IMR-90 (cell line): Measurements from ENCODE around the gene MLST8. TPM values are rescaled to one million over a fixed set of nuclear protein-coding genes. Genes with fewer than 3 reads are reported as not detected.

ENCODE experiments used
- ATAC-seq: fragments of 200-7000 bp; cut with Tn5 transposase; 2 replicates; pipeline ENCODE4 v1.9.1; 2020; ENCODE audit warnings: low read depth, mild to moderate bottlenecking, moderate library complexity
- BruUV-seq: library from RNA; stranded (reverse); fragments of 400-500 nt; replicated peaks from 2 replicates; lab custom pipeline; 2021; lab: Mats Ljungman, UMichigan
- CTCF ChIA-PET: fragments of 300-600 bp; formaldehyde crosslinking; extraction: SDS; loops from one replicate; lab custom pipeline; 2021; ENCODE audit warnings: antibody characterized with exemption; lab: Yijun Ruan, JAX
- POLR2A ChIA-PET: fragments of 300-600 bp; sonication (Branson Sonifier 250); formaldehyde crosslinking; loops from one replicate; lab custom pipeline; 2022; ENCODE audit warnings: antibody characterized with exemption; ENCODE audit not compliant: unreplicated experiment; lab: Charles Lee
- DNase-seq: peaks from one replicate; pipeline ENCODE4 v3.0.0; 2013
- H2AFZ ChIP-seq: replicated peaks from 2 replicates; pipeline ENCODE3; 2013; ENCODE audit warnings: low read length, mild to moderate bottlenecking; ENCODE audit not compliant: poor library complexity
- H2AK5ac ChIP-seq: 2 replicates; pipeline ENCODE4 v1.6.1; 2013; ENCODE audit warnings: low read depth, low read length, inconsistent platforms
- H2AK9ac ChIP-seq: replicated peaks from 2 replicates; pipeline ENCODE3; 2013; ENCODE audit warnings: mild to moderate bottlenecking, low read depth, low read length, moderate library complexity; ENCODE audit not compliant: poor library complexity
- H2BK120ac ChIP-seq: 2 replicates; pipeline ENCODE4 v1.6.1; 2013; ENCODE audit warnings: low read depth, low read length, inconsistent platforms
- H2BK15ac ChIP-seq: 3 replicates; pipeline ENCODE4 v1.6.1; 2013; ENCODE audit warnings: low read depth, low read length, inconsistent platforms
- H2BK20ac ChIP-seq: 2 replicates; pipeline ENCODE4 v1.6.1; 2013; ENCODE audit warnings: low read depth, mild to moderate bottlenecking, inconsistent platforms, low read length, moderate library complexity
- H2BK5ac ChIP-seq: 2 replicates; pipeline ENCODE4 v1.6.1; 2013; ENCODE audit warnings: mild to moderate bottlenecking, low read depth, low read length, inconsistent platforms; ENCODE audit not compliant: poor library complexity, severe bottlenecking
- H3K14ac ChIP-seq: replicated peaks from 2 replicates; pipeline ENCODE4 v1.6.1; 2013; ENCODE audit warnings: low read depth, low read length, inconsistent platforms
- H3K18ac ChIP-seq: 2 replicates; pipeline ENCODE4 v1.6.1; 2013; ENCODE audit warnings: low read depth, low read length, control low read depth
- H3K23ac ChIP-seq: 2 replicates; pipeline ENCODE4 v1.6.1; 2013; ENCODE audit warnings: low read depth, low read length, inconsistent platforms
- H3K27ac ChIP-seq: 2 replicates; pipeline ENCODE4 v1.5.1; 2013; ENCODE audit warnings: mild to moderate bottlenecking, control low read depth, low read length; ENCODE audit not compliant: insufficient read depth
- H3K27me3 ChIP-seq: 2 replicates; pipeline ENCODE4 v1.6.1; 2013; ENCODE audit warnings: low read length; ENCODE audit not compliant: control insufficient read depth, insufficient read depth
- H3K36me3 ChIP-seq: 2 replicates; pipeline ENCODE4 v1.6.1; 2013; ENCODE audit warnings: low read length, mixed read lengths; ENCODE audit not compliant: control insufficient read depth, insufficient read depth
- H3K4ac ChIP-seq: 2 replicates; pipeline ENCODE4 v1.6.1; 2013; ENCODE audit warnings: low read depth, low read length, inconsistent platforms
- H3K4me1 ChIP-seq: 2 replicates; pipeline ENCODE4 v1.6.1; 2013; ENCODE audit warnings: low read length, mixed read lengths; ENCODE audit not compliant: control insufficient read depth, insufficient read depth
- H3K4me2 ChIP-seq: 2 replicates; pipeline ENCODE4 v1.6.1; 2013; ENCODE audit warnings: low read depth, mild to moderate bottlenecking, control low read depth, low read length, moderate library complexity
- H3K4me3 ChIP-seq: 2 replicates; pipeline ENCODE4 v1.5.1; 2013; ENCODE audit warnings: low read depth, mild to moderate bottlenecking, control low read depth, low read length, moderate library complexity; ENCODE audit not compliant: insufficient read depth
- H3K56ac ChIP-seq: 2 replicates; pipeline ENCODE4 v1.6.1; 2013; ENCODE audit warnings: low read length, inconsistent platforms; ENCODE audit not compliant: insufficient read depth; ENCODE audit errors: extremely low read depth
- H3K79me1 ChIP-seq, 2 experiments: 2 replicates each; pipeline ENCODE4 v1.6.1; 2013; ENCODE audit warnings: low read length in 2 of 2, inconsistent platforms in 1 of 2, low read depth in 1 of 2
- H3K9ac ChIP-seq: 2 replicates; pipeline ENCODE4 v1.6.1; 2013; ENCODE audit warnings: low read depth, low read length, control low read depth
- H3K9me1 ChIP-seq: 2 replicates; pipeline ENCODE4 v1.6.1; 2013; ENCODE audit warnings: low read length, inconsistent platforms; ENCODE audit not compliant: insufficient read depth
- H3K9me3 ChIP-seq: 2 replicates; pipeline ENCODE4 v1.6.1; 2013; ENCODE audit warnings: low read length; ENCODE audit not compliant: control insufficient read depth, insufficient read depth
- H4K20me1 ChIP-seq: 2 replicates; pipeline ENCODE4 v1.6.1; 2013; ENCODE audit warnings: low read length, inconsistent platforms; ENCODE audit not compliant: insufficient read depth
- H4K5ac ChIP-seq: 2 replicates; pipeline ENCODE4 v1.6.1; 2013; ENCODE audit warnings: mild to moderate bottlenecking, low read depth, low read length, control low read depth
- H4K8ac ChIP-seq, 2 experiments: 2 replicates each; pipeline ENCODE4 v1.6.1; 2013; ENCODE audit warnings: low read depth in 2 of 2, low read length in 2 of 2, control low read depth in 1 of 2, inconsistent platforms in 1 of 2
- H4K91ac ChIP-seq: 2 replicates; pipeline ENCODE4 v1.6.1; 2013; ENCODE audit warnings: low read depth, low read length, inconsistent platforms; ENCODE audit not compliant: insufficient read depth
- BHLHE40 ChIP-seq: fragments of 150-350 bp; IDR thresholded peaks from 2 replicates; pipeline ENCODE4 v1.6.1; 2016; ENCODE audit warnings: mild to moderate bottlenecking, low read depth, low read length
- CEBPB ChIP-seq: IDR thresholded peaks from 2 replicates; pipeline ENCODE4 v1.6.1; 2012; ENCODE audit warnings: low read depth, low read length, improper control_type of control experiment
- CHD1 ChIP-seq: IDR thresholded peaks from 2 replicates; pipeline ENCODE4 v1.6.1; 2012; ENCODE audit warnings: low read depth, low read length, improper control_type of control experiment
- FOS ChIP-seq: fragments of 150-350 bp; IDR thresholded peaks from 2 replicates; pipeline ENCODE4 v1.6.1; 2016; ENCODE audit warnings: low read depth, low read length
- MAFK ChIP-seq: IDR thresholded peaks from 2 replicates; pipeline ENCODE4 v1.6.1; 2012; ENCODE audit warnings: low read depth, low read length, improper control_type of control experiment
- POLR2A ChIP-seq: IDR thresholded peaks from 2 replicates; pipeline ENCODE4 v1.6.1; 2012; ENCODE audit warnings: mild to moderate bottlenecking, low read depth, low read length
- RAD21 ChIP-seq: IDR thresholded peaks from 2 replicates; pipeline ENCODE4 v1.6.1; 2012; ENCODE audit warnings: low read length, improper control_type of control experiment
- RFX5 ChIP-seq: IDR thresholded peaks from 2 replicates; pipeline ENCODE4 v1.8.0; 2012; ENCODE audit warnings: low read depth, mild to moderate bottlenecking, low read length, moderate library complexity
- SMC3 ChIP-seq: fragments of 150-350 bp; IDR thresholded peaks from 2 replicates; pipeline ENCODE4 v1.6.1; 2016; ENCODE audit warnings: low read depth, mild to moderate bottlenecking, antibody characterized with exemption, low read length, moderate library complexity
- WGBS, 2 experiments: methylation state at CpG; one replicate each; pipeline versions ENCODE4 v1.1.5 to v1.1.7; 2013; ENCODE audit warnings: missing lambda C conversion rate in 2 of 2; ENCODE audit not compliant: insufficient read length in 1 of 2; ENCODE audit errors: extremely low coverage in 2 of 2; 5-methylcytosine and 5-hydroxymethylcytosine counted together
- dilution Hi-C: fragments of 300-500 bp; cut with HindIII; formaldehyde crosslinking; loops from one replicate; pipeline ENCODE4 v1.14.3; 2018; ENCODE audit warnings: low sequenced_read_pairs; ENCODE audit not compliant: unreplicated experiment
- in situ Hi-C: fragments of 300-500 bp; cut with MboI; formaldehyde crosslinking; loops from 3 replicates; pipeline ENCODE4 v1.14.3; 2019; ENCODE audit warnings: low sequenced_read_pairs, inconsistent platforms, mixed read lengths
- intact Hi-C: fragments of 100-400 bp; cut with micrococcal nuclease; formaldehyde crosslinking; loops from 2 replicates; pipeline ENCODE4 v1.10.0; 2022
- polyA plus RNA-seq, 3 experiments: library from polyadenylated mRNA; depleted of rRNA; stranded (reverse); fragments of >200 nt; gene quantifications; 2 replicates each; pipeline ENCODE4 v1.2.3, GENCODE V29; 2012; ENCODE audit warnings: low replicate concordance in 1 of 3
- total RNA-seq: library from RNA; depleted of rRNA; stranded (reverse); fragments of >200 nt; gene quantifications from 2 replicates; pipeline ENCODE4 v1.2.3, GENCODE V29; 2012
- TF ChIP-seq, protein P1 (sequence below): fragments of 150-350 bp; IDR thresholded peaks from 2 replicates; pipeline ENCODE4 v1.6.1; 2016; ENCODE audit warnings: low read depth, mild to moderate bottlenecking, low read length, moderate library complexity, borderline replicate concordance
- TF ChIP-seq, protein P2 (sequence below): conservative IDR thresholded peaks from 2 replicates; pipeline ENCODE4 v1.5.1; 2012; ENCODE audit warnings: mild to moderate bottlenecking, low read depth, low read length, improper control_type of control experiment

The MLST8 gene
- total and polyA plus RNA-seq, 2 of the 4 experiments (the other 2 are of a cell fraction), result 34.4 to 93.7 TPM

DNA sequence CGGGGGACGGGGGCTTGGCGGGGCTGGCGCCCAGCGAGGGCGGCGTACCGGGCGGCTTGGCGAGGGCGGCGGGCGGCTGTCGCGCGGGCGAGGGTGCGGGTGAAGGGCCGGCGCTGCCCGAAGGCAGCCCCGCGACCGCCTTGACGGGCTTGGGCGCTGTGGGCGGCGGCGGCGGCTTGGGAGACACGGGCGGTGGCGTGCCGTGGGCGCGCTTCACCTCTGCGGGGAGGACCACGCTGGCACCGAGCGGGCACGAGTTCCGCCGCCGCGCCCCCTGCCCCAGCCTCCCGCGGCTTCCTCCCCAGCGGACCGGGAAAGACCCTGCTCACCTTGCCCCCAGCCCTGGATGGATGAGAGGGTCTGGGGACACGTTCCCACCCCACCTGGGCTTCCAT, 26.1 kb upstream of the MLST8 start:
- no peak overlapping the region for H2AK9ac ChIP-seq
- H2BK15ac ChIP-seq, result no peak overlapping the region
- H2BK120ac ChIP-seq, result no peak overlapping the region
- dilution Hi-C loops (no loop called here), in situ Hi-C loops (no loop called here), intact Hi-C loops (no loop called here)
- TF ChIP-seq CEBPB (no peak), MAFK (no peak), FOS (no peak), POLR2A (no peak), CHD1 (no peak), RAD21 (no peak), SMC3 (no peak), RFX5 (no peak), BHLHE40 (no peak)
- TF ChIP-seq, protein P1, sequence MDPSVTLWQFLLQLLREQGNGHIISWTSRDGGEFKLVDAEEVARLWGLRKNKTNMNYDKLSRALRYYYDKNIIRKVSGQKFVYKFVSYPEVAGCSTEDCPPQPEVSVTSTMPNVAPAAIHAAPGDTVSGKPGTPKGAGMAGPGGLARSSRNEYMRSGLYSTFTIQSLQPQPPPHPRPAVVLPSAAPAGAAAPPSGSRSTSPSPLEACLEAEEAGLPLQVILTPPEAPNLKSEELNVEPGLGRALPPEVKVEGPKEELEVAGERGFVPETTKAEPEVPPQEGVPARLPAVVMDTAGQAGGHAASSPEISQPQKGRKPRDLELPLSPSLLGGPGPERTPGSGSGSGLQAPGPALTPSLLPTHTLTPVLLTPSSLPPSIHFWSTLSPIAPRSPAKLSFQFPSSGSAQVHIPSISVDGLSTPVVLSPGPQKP, result no peak
- TF ChIP-seq, protein P2, sequence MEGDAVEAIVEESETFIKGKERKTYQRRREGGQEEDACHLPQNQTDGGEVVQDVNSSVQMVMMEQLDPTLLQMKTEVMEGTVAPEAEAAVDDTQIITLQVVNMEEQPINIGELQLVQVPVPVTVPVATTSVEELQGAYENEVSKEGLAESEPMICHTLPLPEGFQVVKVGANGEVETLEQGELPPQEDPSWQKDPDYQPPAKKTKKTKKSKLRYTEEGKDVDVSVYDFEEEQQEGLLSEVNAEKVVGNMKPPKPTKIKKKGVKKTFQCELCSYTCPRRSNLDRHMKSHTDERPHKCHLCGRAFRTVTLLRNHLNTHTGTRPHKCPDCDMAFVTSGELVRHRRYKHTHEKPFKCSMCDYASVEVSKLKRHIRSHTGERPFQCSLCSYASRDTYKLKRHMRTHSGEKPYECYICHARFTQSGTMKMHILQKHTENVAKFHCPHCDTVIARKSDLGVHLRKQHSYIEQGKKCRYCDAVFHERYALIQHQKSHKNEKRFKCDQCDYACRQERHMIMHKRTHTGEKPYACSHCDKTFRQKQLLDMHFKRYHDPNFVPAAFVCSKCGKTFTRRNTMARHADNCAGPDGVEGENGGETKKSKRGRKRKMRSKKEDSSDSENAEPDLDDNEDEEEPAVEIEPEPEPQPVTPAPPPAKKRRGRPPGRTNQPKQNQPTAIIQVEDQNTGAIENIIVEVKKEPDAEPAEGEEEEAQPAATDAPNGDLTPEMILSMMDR, result no peak
- 36% methylated on average over 30 of the region's 50 CpGs; no CpG with 5 or more reads in 1 of the 2 experiments for WGBS, 2 experiments
- no peak overlapping the region for H4K5ac ChIP-seq
- H3K27ac ChIP-seq, result no peak overlapping the region
- no peaks in the 10 kb centered on the region for H3K27me3 ChIP-seq
- no peaks in the 10 kb centered on the region for H3K79me1 ChIP-seq
- H3K9ac ChIP-seq, result no peak overlapping the region
- H3K9me1 ChIP-seq, result no peaks in the 10 kb centered on the region
- no peak overlapping the region for H2AK5ac ChIP-seq
- no peak overlapping the region for H4K8ac ChIP-seq
- ATAC-seq (no peak; the same call in 1 of the 2 replicates), DNase-seq (no peak)
- no peak overlapping the region for H3K4ac ChIP-seq
- CTCF ChIA-PET, result no interaction called here
- no peak overlapping the region for H3K14ac ChIP-seq
- POLR2A ChIA-PET, result no interaction called here
- H3K36me3 ChIP-seq, result peaks cover 36% of the 10 kb centered on the region
- H2BK5ac ChIP-seq, result no peak overlapping the region
- H3K9me3 ChIP-seq, result no peaks in the 10 kb centered on the region
- H3K23ac ChIP-seq, result no peak overlapping the region
- no peak overlapping the region for H2AFZ ChIP-seq
- no peak overlapping the region for H3K18ac ChIP-seq
- no peak overlapping the region for H3K4me3 ChIP-seq
- H3K4me2 ChIP-seq, result no peak overlapping the region
- no peak overlapping the region for H4K91ac ChIP-seq
- H2BK20ac ChIP-seq, result no peak overlapping the region
- BruUV-seq, result no TSS peak
- peaks cover 7% of the 10 kb centered on the region; the same call in 1 of the 2 replicates for H4K20me1 ChIP-seq
- no peaks in the 10 kb centered on the region for H3K4me1 ChIP-seq
- H3K56ac ChIP-seq, result no peak overlapping the region
